Glutamatergic neuron (in vitro differentiated cells): Measurements from ENCODE around the gene SULT1A3. TPM values are rescaled to one million over a fixed set of nuclear protein-coding genes. Genes with fewer than 3 reads are reported as not detected.
"Not testable (repeated sequence)": the region's sequence is repeated elsewhere in the genome, so short reads cannot be mapped to it uniquely, and the experiment has no call there.

Experiments
- DNase-seq: peaks from one replicate; pipeline ENCODE4 v3.0.0; 2022
- H3K27ac Mint-ChIP-seq: one replicate; pipeline ENCODE4 v1.8.0; 2020; ENCODE audit warnings: mild to moderate bottlenecking, mixed read lengths, inconsistent platforms; ENCODE audit not compliant: unreplicated experiment
- H3K27me3 Mint-ChIP-seq: one replicate; pipeline ENCODE4 v1.8.0; 2020; ENCODE audit warnings: mild to moderate bottlenecking, moderate library complexity, mixed read lengths, inconsistent platforms; ENCODE audit not compliant: unreplicated experiment
- H3K36me3 Mint-ChIP-seq: one replicate; pipeline ENCODE4 v1.8.0; 2020; ENCODE audit warnings: mild to moderate bottlenecking, mixed read lengths, inconsistent platforms; ENCODE audit not compliant: unreplicated experiment
- H3K4me1 Mint-ChIP-seq: one replicate; pipeline ENCODE4 v1.8.0; 2020; ENCODE audit warnings: mild to moderate bottlenecking, low read depth, mixed read lengths, inconsistent platforms; ENCODE audit not compliant: unreplicated experiment
- H3K4me3 Mint-ChIP-seq: one replicate; pipeline ENCODE4 v1.8.0; 2020; ENCODE audit warnings: mild to moderate bottlenecking, mixed read lengths, inconsistent platforms; ENCODE audit not compliant: unreplicated experiment
- H3K9me3 Mint-ChIP-seq: one replicate; pipeline ENCODE4 v1.8.0; 2020; ENCODE audit warnings: mild to moderate bottlenecking, moderate library complexity, mixed read lengths, inconsistent platforms; ENCODE audit not compliant: unreplicated experiment
- CTCF ChIP-seq: fragments of 200-600 bp; sonication (generic); IDR thresholded peaks from one replicate; pipeline ENCODE4 v1.5.0; 2021; ENCODE audit not compliant: partially characterized antibody, unreplicated experiment
- long read RNA-seq: library from polyadenylated mRNA; unstranded; transcript quantifications from one replicate; pipeline ENCODE4 v2.0.0, GENCODE V29; 2020; ENCODE audit not compliant: unreplicated experiment
- total RNA-seq: library from RNA; stranded (reverse); fragmentation: NEBNext Ultra II Directional; extraction: Animal tissue kit (Norgen Biotek cat#: 25700); gene quantifications from one replicate; pipeline ENCODE4 v1.2.1, GENCODE V29; 2021; ENCODE audit not compliant: unreplicated experiment

The SULT1A3 gene
- total RNA-seq: 15.8 TPM
- long read RNA-seq: 0 reads

- not testable (repeated sequence) for DNase-seq, H3K9me3 Mint-ChIP-seq, H3K4me1 Mint-ChIP-seq
These were observed at the start of gene SULT1A3 for GRCh38 chr16:30199049-30199448. Gene SULT1A3 (plus strand): TSS chr16:30199255. CDS start chr16:30200729, 1,474 bp downstream.

GRCh38 chr16:30151091-30151490, 48.0 kb upstream of the SULT1A3 start:
- no peaks in the 10 kb centered on the region for H3K4me1 Mint-ChIP-seq
- H3K27ac Mint-ChIP-seq: no peak overlapping the region
- H3K4me3 Mint-ChIP-seq: no peak overlapping the region
- no peak for TF ChIP-seq CTCF
- DNase-seq: no peak
- H3K9me3 Mint-ChIP-seq: peaks cover 2% of the 10 kb centered on the region
- peaks cover 4% of the 10 kb centered on the region for H3K36me3 Mint-ChIP-seq
- peaks cover 4% of the 10 kb centered on the region for H3K27me3 Mint-ChIP-seq

More at GRCh38 chr16:30199049-30199448, at the start of gene SULT1A3:
- not testable (repeated sequence) for H3K27ac Mint-ChIP-seq, H3K36me3 Mint-ChIP-seq, H3K4me3 Mint-ChIP-seq, H3K27me3 Mint-ChIP-seq

GRCh38 chr16:30152517-30152916, 46.5 kb upstream of the SULT1A3 start:
- Mint-ChIP-seq H3K36me3 (peaks cover 4% of the 10 kb centered on the region), H3K9me3 (peaks cover 2% of the 10 kb centered on the region), H3K27me3 (peaks cover 4% of the 10 kb centered on the region), H3K4me3 (no peak overlapping the region), H3K4me1 (no peaks in the 10 kb centered on the region), H3K27ac (no peak overlapping the region)
- TF ChIP-seq CTCF: no peak
- DNase-seq: no peak

- H3K9me3 Mint-ChIP-seq: peaks cover 2% of the 10 kb centered on the region
- H3K27me3 Mint-ChIP-seq: peaks cover 4% of the 10 kb centered on the region
- H3K27ac Mint-ChIP-seq: no peak overlapping the region
- no peak overlapping the region for H3K4me3 Mint-ChIP-seq
- TF ChIP-seq CTCF: no peak
- DNase-seq: no peak
- H3K4me1 Mint-ChIP-seq: no peaks in the 10 kb centered on the region
- H3K36me3 Mint-ChIP-seq: no peaks in the 10 kb centered on the region
These were observed 43.9 kb upstream of the SULT1A3 start for GRCh38 chr16:30155188-30155587.

GRCh38 chr16:30157214-30157613, 41.8 kb upstream of the SULT1A3 start:
- Mint-ChIP-seq H3K4me1 (no peaks in the 10 kb centered on the region), H3K9me3 (peaks cover 2% of the 10 kb centered on the region), H3K4me3 (no peak overlapping the region), H3K36me3 (no peaks in the 10 kb centered on the region), H3K27me3 (no peaks in the 10 kb centered on the region), H3K27ac (no peak overlapping the region)
- TF ChIP-seq CTCF: no peak
- DNase-seq: no peak

GRCh38 chr16:30163538-30163937, 35.5 kb upstream of the SULT1A3 start:
- DNase-seq: no peak
- peaks cover 7% of the 10 kb centered on the region for H3K9me3 Mint-ChIP-seq

More at GRCh38 chr16:30163538-30163937, 35.5 kb upstream of the SULT1A3 start:
- Mint-ChIP-seq H3K4me3 (no peak overlapping the region), H3K36me3 (peaks cover 4% of the 10 kb centered on the region), H3K27me3 (peaks cover 5% of the 10 kb centered on the region), H3K27ac (no peak overlapping the region), H3K4me1 (peaks cover 1% of the 10 kb centered on the region)
- no peak for TF ChIP-seq CTCF
